SK-N-SH (cell line): ENCODE data around the gene MAB21L3. TPM values are rescaled to one million over a fixed set of nuclear protein-coding genes. Genes with fewer than 3 reads are reported as not detected.

Experiments used
- CTCF ChIA-PET: fragments of 300-600, 350-600 bp; formaldehyde crosslinking; extraction: SDS; loops from one replicate; lab custom pipeline; 2021; lab: Yijun Ruan, JAX
- POLR2A ChIA-PET: fragments of 350-600 bp; sonication (Branson Sonifier 250); formaldehyde crosslinking; extraction: SDS; loops from one replicate; lab custom pipeline; 2020; ENCODE audit warnings: antibody characterized with exemption, inconsistent platforms; lab: Yijun Ruan, JAX
- DNase-seq: peaks from one replicate; pipeline ENCODE4 v3.0.0; 2012
- H2AFZ ChIP-seq: fragments of 200-600 bp; sonication (generic); 2 replicates; pipeline ENCODE4 v1.8.1; 2016; ENCODE audit warnings: antibody characterized with exemption, mild to moderate bottlenecking, low read depth
- H3F3A ChIP-seq: fragments of 200-600 bp; sonication (generic); replicated peaks from 2 replicates; pipeline ENCODE3; 2016; ENCODE audit warnings: antibody characterized with exemption, mild to moderate bottlenecking; ENCODE audit not compliant: insufficient read depth
- H3K27ac ChIP-seq, 2 experiments: fragments of 200-500 bp in 1 of 2; fragments of 200-600 bp in 1 of 2; sonication (Bioruptor generic) in 1 of 2; sonication (generic), shearing (Covaris generic) in 1 of 2; 2 replicates each; pipeline versions ENCODE4 v1.5.1 to v1.6.1; 2014 to 2016; ENCODE audit warnings: low read depth in 2 of 2, inconsistent platforms in 1 of 2, low read length in 1 of 2, mild to moderate bottlenecking in 1 of 2, mixed read lengths in 1 of 2
- H3K27me3 ChIP-seq: fragments of 200-600 bp; sonication (generic), shearing (Covaris generic); 2 replicates; pipeline ENCODE4 v1.6.1; 2016; ENCODE audit warnings: mixed run types; ENCODE audit not compliant: insufficient read depth
- H3K36me3 ChIP-seq, 2 experiments: fragments of 200-500 bp in 1 of 2; fragments of 200-600 bp in 1 of 2; sonication (Bioruptor generic) in 1 of 2; sonication (generic) in 1 of 2; replicated peaks in 1 of 2; 2 replicates each; pipeline versions ENCODE3 to v1.5.1; 2014 to 2016; ENCODE audit warnings: low read length in 1 of 2, mild to moderate bottlenecking in 1 of 2; ENCODE audit not compliant: insufficient read depth in 2 of 2, control insufficient read depth in 1 of 2
- H3K4me1 ChIP-seq, 2 experiments: fragments of 200-500 bp in 1 of 2; fragments of 200-600 bp in 1 of 2; sonication (Bioruptor generic) in 1 of 2; sonication (generic), shearing (Covaris generic) in 1 of 2; 2 replicates each; pipeline versions ENCODE4 v1.5.1 to v1.6.1; 2014 to 2016; ENCODE audit warnings: low read depth in 1 of 2, low read length in 1 of 2, mixed run types in 1 of 2; ENCODE audit not compliant: insufficient read depth in 2 of 2, control insufficient read depth in 1 of 2
- H3K4me2 ChIP-seq: fragments of 200-600 bp; sonication (generic), shearing (Covaris generic); 2 replicates; pipeline ENCODE4 v1.6.1; 2017; ENCODE audit warnings: mixed run types
- H3K4me3 ChIP-seq, 2 experiments: fragments of 200-500 bp in 1 of 2; fragments of 200-600 bp in 1 of 2; sonication (Bioruptor generic) in 1 of 2; sonication (generic), shearing (Covaris generic) in 1 of 2; 2 replicates each; pipeline versions ENCODE4 v1.5.1 to v1.8.1; 2014 to 2016; ENCODE audit warnings: low read depth in 2 of 2, inconsistent platforms in 1 of 2, low read length in 1 of 2, mild to moderate bottlenecking in 1 of 2, mixed read lengths in 1 of 2, moderate library complexity in 1 of 2
- H3K79me2 ChIP-seq: fragments of 200-600 bp; sonication (generic); 2 replicates; pipeline ENCODE4 v1.8.1; 2017; ENCODE audit warnings: mild to moderate bottlenecking; ENCODE audit not compliant: insufficient read depth
- H3K9ac ChIP-seq: fragments of 200-600 bp; sonication (generic); 2 replicates; pipeline ENCODE4 v1.6.1; 2017; ENCODE audit warnings: mixed run types
- H3K9me2 ChIP-seq: fragments of 200-600 bp; sonication (generic); 2 replicates; pipeline ENCODE4 v1.6.1; 2017; ENCODE audit warnings: mixed run types
- H3K9me3 ChIP-seq: fragments of 200-600 bp; sonication (generic); 2 replicates; pipeline ENCODE4 v1.6.1; 2017; ENCODE audit warnings: mixed run types, mild to moderate bottlenecking, moderate library complexity
- H4K20me1 ChIP-seq: fragments of 200-600 bp; sonication (generic); 2 replicates; pipeline ENCODE4 v1.6.1; 2017; ENCODE audit warnings: mild to moderate bottlenecking, mixed run types; ENCODE audit not compliant: insufficient read depth
- CTCF ChIP-seq: fragments of 200-600 bp; sonication (generic); IDR thresholded peaks from 2 replicates; pipeline ENCODE4 v1.6.1; 2017; ENCODE audit warnings: antibody characterized with exemption, mild to moderate bottlenecking, moderate library complexity
- ELF1 ChIP-seq: IDR thresholded peaks from 2 replicates; pipeline ENCODE4 v1.4.0; 2012
- EP300 ChIP-seq, 2 experiments: IDR thresholded peaks; 2 replicates each; pipeline versions ENCODE4 v1.4.0 to v1.6.1; 2012; ENCODE audit warnings: borderline replicate concordance in 1 of 2, low read depth in 1 of 2, low read length in 1 of 2
- EZH2phosphoT487 ChIP-seq: fragments of 200-600 bp; sonication (generic); IDR thresholded peaks from 2 replicates; pipeline ENCODE4 v1.6.1; 2017; ENCODE audit warnings: low read depth, mixed run types, mild to moderate bottlenecking, antibody characterized with exemption, moderate library complexity, borderline replicate concordance
- FOSL2 ChIP-seq: IDR thresholded peaks from 2 replicates; pipeline ENCODE4 v1.4.0; 2012; ENCODE audit warnings: low read depth, mild to moderate bottlenecking, moderate library complexity, borderline replicate concordance
- FOXJ3 ChIP-seq: sonication (generic); formaldehyde crosslinking; IDR thresholded peaks from 2 replicates; pipeline ENCODE4 v1.5.1; 2020; ENCODE audit warnings: mild to moderate bottlenecking, missing genetic modification reagents
- FOXM1 ChIP-seq: IDR thresholded peaks from 2 replicates; pipeline ENCODE4 v1.4.0; 2012; ENCODE audit warnings: low read depth, mild to moderate bottlenecking
- GABPA ChIP-seq: IDR thresholded peaks from 2 replicates; pipeline ENCODE4 v1.4.0; 2012; ENCODE audit warnings: low read depth, mild to moderate bottlenecking
- GATA2 ChIP-seq: sonication (generic); formaldehyde crosslinking; IDR thresholded peaks from 2 replicates; pipeline ENCODE4 v1.5.0; 2020; ENCODE audit warnings: mild to moderate bottlenecking, missing genetic modification reagents
- JUND ChIP-seq: IDR thresholded peaks from 2 replicates; pipeline ENCODE4 v1.4.0; 2012
- MEF2A ChIP-seq: IDR thresholded peaks from 2 replicates; pipeline ENCODE4 v1.4.0; 2012; ENCODE audit warnings: low read depth, borderline replicate concordance
- MXI1 ChIP-seq: IDR thresholded peaks from 2 replicates; pipeline ENCODE4 v1.6.1; 2012; ENCODE audit warnings: mild to moderate bottlenecking, low read depth, low read length, improper control_type of control experiment
- PBX3 ChIP-seq: IDR thresholded peaks from 2 replicates; pipeline ENCODE4; 2012
- POLR2AphosphoS5 ChIP-seq: IDR thresholded peaks from 2 replicates; pipeline ENCODE4 v1.6.1; 2012; ENCODE audit warnings: low read depth, low read length
- RAD21 ChIP-seq: IDR thresholded peaks from 2 replicates; pipeline ENCODE4 v1.6.1; 2012; ENCODE audit warnings: mild to moderate bottlenecking, low read length
- RFX5 ChIP-seq: IDR thresholded peaks from 2 replicates; pipeline ENCODE4 v1.6.1; 2012; ENCODE audit warnings: mild to moderate bottlenecking, improper control_type of control experiment, low read length
- RXRA ChIP-seq: IDR thresholded peaks from 2 replicates; pipeline ENCODE4 v1.4.0; 2012; ENCODE audit warnings: low read depth, mild to moderate bottlenecking, borderline replicate concordance
- SIN3A ChIP-seq: IDR thresholded peaks from 2 replicates; pipeline ENCODE4 v1.6.1; 2012; ENCODE audit warnings: low read depth, mild to moderate bottlenecking, low read length, moderate library complexity, borderline replicate concordance
- SMC3 ChIP-seq: IDR thresholded peaks from 2 replicates; pipeline ENCODE4 v1.6.1; 2012; ENCODE audit warnings: low read depth, low read length, improper control_type of control experiment
- TAF1 ChIP-seq: IDR thresholded peaks from 2 replicates; pipeline ENCODE4 v1.6.1; 2012; ENCODE audit warnings: low read depth, mild to moderate bottlenecking, low read length, moderate library complexity, borderline replicate concordance
- TEAD4 ChIP-seq: IDR thresholded peaks from 2 replicates; pipeline ENCODE4 v1.4.0; 2012; ENCODE audit warnings: mild to moderate bottlenecking, borderline replicate concordance; ENCODE audit not compliant: insufficient read depth
- USF1 ChIP-seq: IDR thresholded peaks from 2 replicates; pipeline ENCODE4 v1.4.0; 2012; ENCODE audit warnings: low read depth, borderline replicate concordance
- YY1 ChIP-seq: IDR thresholded peaks from 2 replicates; pipeline ENCODE4 v1.4.0; 2012; ENCODE audit warnings: low read depth, mild to moderate bottlenecking
- WGBS: methylation state at CpG from one replicate; pipeline ENCODE4 v1.1.6; 2017; ENCODE audit warnings: low lambda C conversion rate; 5-methylcytosine and 5-hydroxymethylcytosine counted together
- polyA plus RNA-seq, 3 experiments: library from polyadenylated mRNA; depleted of rRNA; stranded (reverse); fragments of >200 nt; gene quantifications; 2 replicates each; pipeline ENCODE4 v1.2.3, GENCODE V29; 2012

MAB21L3 gene
- polyA plus RNA-seq, 1 of the 3 experiments (the other 2 are of a cell fraction), result not detected

DNA sequence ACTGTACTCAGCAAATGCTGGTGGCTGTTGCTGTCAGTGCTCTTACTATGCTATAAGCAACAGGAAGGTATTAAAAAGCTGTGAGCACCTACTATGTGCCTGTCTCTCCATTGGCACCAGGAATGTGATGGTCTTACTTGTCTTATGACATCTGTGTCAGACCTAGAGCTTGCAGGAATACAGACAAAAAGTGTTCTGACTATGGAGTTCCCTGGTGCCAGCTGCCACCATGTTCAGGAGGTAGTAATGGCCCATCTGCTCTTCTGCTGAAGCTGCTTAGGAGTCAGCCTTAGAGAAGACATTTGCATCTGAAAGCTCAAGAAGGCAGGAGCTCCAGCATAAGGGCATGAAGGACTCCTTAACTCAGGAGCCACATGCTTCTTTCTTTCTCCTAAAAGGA is 52.3 kb downstream of the MAB21L3 start:
- Histone ChIP-seq H3F3A (no peaks in the 10 kb centered on the region), H3K27me3 (no peaks in the 10 kb centered on the region), H3K9ac (no peak overlapping the region), H2AFZ (no peak overlapping the region), H3K9me2 (no peaks in the 10 kb centered on the region), H4K20me1 (no peaks in the 10 kb centered on the region), H3K4me3 (no peak overlapping the region), H3K4me1 (peaks cover 0 to 26% of the 10 kb centered on the region in 2 experiments; a peak in 1 of 4 replicates), H3K27ac (no peak overlapping the region), H3K79me2 (no peaks in the 10 kb centered on the region), H3K9me3 (no peaks in the 10 kb centered on the region), H3K4me2 (no peak overlapping the region), H3K36me3 (no peaks in the 10 kb centered on the region)
- TF ChIP-seq TAF1 (no peak), ELF1 (no peak), YY1 (no peak), FOXM1 (no peak), MXI1 (no peak), CTCF (no peak), USF1 (no peak), GABPA (no peak), JUND (no peak), SIN3A (no peak), RAD21 (no peak), SMC3 (no peak), GATA2 (no peak), PBX3 (no peak), FOXJ3 (CRISPR knock-in tag) (no peak), POLR2AphosphoS5 (no peak)
- no peak for DNase-seq
- CTCF ChIA-PET, result interaction anchor here (0.6 to 5.1 kb wide), 5 partner anchors 11 to 322 kb away, joined by 3 to 25 read pairs (median 8); no protein-coding TSS in a partner anchor
- POLR2A ChIA-PET, result no interaction called here

DNA sequence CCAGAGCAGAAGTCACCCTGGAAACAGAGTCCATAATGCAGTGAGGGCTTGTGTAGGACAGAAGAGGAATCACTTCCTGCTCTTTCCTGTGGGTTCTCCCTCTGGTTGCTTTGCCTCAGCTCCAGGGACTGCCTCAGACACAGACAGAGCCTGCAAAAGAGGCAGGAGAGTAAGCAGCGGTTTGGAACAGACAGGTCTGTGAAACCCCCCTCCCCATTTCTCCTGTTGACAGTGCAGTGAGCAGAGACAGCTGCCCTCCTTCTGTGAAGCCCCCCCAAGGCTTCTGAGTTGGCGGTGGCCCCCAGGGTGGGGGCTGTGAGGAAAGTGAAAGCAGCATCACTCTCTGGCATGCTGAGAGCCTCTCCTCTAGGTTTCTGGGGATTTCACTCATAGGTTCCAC is 53.0 kb downstream of the MAB21L3 start:
- Histone ChIP-seq H3K9me3 (no peaks in the 10 kb centered on the region), H2AFZ (no peak overlapping the region), H3F3A (no peaks in the 10 kb centered on the region), H3K27ac (peak overlapping the region in 1 of 2 experiments; percentile 43; a peak in 2 of 4 replicates), H3K4me1 (peaks cover 0 to 26% of the 10 kb centered on the region in 2 experiments; a peak in 1 of 4 replicates), H3K79me2 (no peaks in the 10 kb centered on the region), H3K27me3 (no peaks in the 10 kb centered on the region), H3K4me3 (no peak overlapping the region), H4K20me1 (no peaks in the 10 kb centered on the region), H3K36me3 (no peaks in the 10 kb centered on the region), H3K9ac (no peak overlapping the region), H3K9me2 (no peaks in the 10 kb centered on the region), H3K4me2 (no peak overlapping the region)
- WGBS, result 14% methylated on average over 1 of the region's 2 CpGs
- CTCF ChIA-PET, result interaction anchor here (1.2 to 5.1 kb wide), 5 partner anchors 11 to 321 kb away, joined by 4 to 25 read pairs (median 16); no protein-coding TSS in a partner anchor
- POLR2A ChIA-PET, result no interaction called here
- no peak for DNase-seq
- TF ChIP-seq EP300 (IDR thresholded peaks at IDR 0.05; ENCODE audit: borderline replicate concordance in 1 of 2, low read depth in 1 of 2, low read length in 1 of 2), result no peak
- TF ChIP-seq ELF1, result no peak
- no peak for TF ChIP-seq RFX5
- TF ChIP-seq GABPA, result no peak
- TF ChIP-seq FOXJ3 (CRISPR knock-in tag), result no peak
- TF ChIP-seq RXRA, result no peak
- no peak for TF ChIP-seq MEF2A
- no peak for TF ChIP-seq FOSL2
- TF ChIP-seq SMC3, result no peak
- TF ChIP-seq TEAD4, result no peak
- TF ChIP-seq GATA2, result no peak
- no peak for TF ChIP-seq EZH2phosphoT487
- TF ChIP-seq YY1, result no peak
- no peak for TF ChIP-seq PBX3
